ENCODE measurements around the gene ANKRD13B. TPM values are rescaled to one million over a fixed set of nuclear protein-coding genes. Genes with fewer than 3 reads are reported as not detected.

The ANKRD13B gene
- total RNA-seq, 1 donor from 2014 or later = 17.9 TPM

- H3K9ac ChIP-seq (ENCODE audit: low read length) = peak overlapping the region; percentile 61
- Mint-ChIP-seq H3K27me3 (ENCODE audit: low read depth, unreplicated experiment) (no peaks in the 10 kb centered on the region), H3K36me3 (ENCODE audit: low read depth, unreplicated experiment) (peaks cover 9% of the 10 kb centered on the region), H3K27ac (ENCODE audit: unreplicated experiment) (peak overlapping the region; percentile 84), H3K4me1 (ENCODE audit: low read depth, unreplicated experiment) (peaks cover 25% of the 10 kb centered on the region), H3K9me3 (ENCODE audit: unreplicated experiment) (no peaks in the 10 kb centered on the region), H3K4me3 (ENCODE audit: unreplicated experiment) (no peak overlapping the region)
- FAIRE-seq = no peak
- no peaks in the 10 kb centered on the region for H3K27me3 ChIP-seq (ENCODE audit: insufficient read depth, low read length)
- H3K4me2 ChIP-seq (ENCODE audit: low read length) = no peak overlapping the region
- no peak overlapping the region for H3K4me3 ChIP-seq (ENCODE audit: insufficient read depth, low read depth, low read length)
- TF ChIP-seq CTCF (IDR thresholded peaks at IDR 0.05; ENCODE audit: insufficient read depth, low read depth, low read length) (no peak), EZH2 (IDR thresholded peaks at IDR 0.05; ENCODE audit: insufficient read depth, low read length) (no peak)
- H3K27ac ChIP-seq (ENCODE audit: low read depth, low read length) = peak overlapping the region; percentile 67
- H4K20me1 ChIP-seq (ENCODE audit: insufficient read depth, low read length) = no peaks in the 10 kb centered on the region
- H2AFZ ChIP-seq (ENCODE audit: low read depth, low read length) = no peak overlapping the region
- no peaks in the 10 kb centered on the region for H3K79me2 ChIP-seq (ENCODE audit: insufficient read depth, low read length)
- peaks cover 16% of the 10 kb centered on the region for H3K4me1 ChIP-seq (ENCODE audit: insufficient read depth, low read length)
- DNase-seq (ENCODE audit: low read depth) = no peak
- H3K9me3 ChIP-seq (ENCODE audit: insufficient read depth, low read depth, low read length) = no peaks in the 10 kb centered on the region
- H3K36me3 ChIP-seq (ENCODE audit: insufficient read depth, low read length) = peaks cover 6% of the 10 kb centered on the region
Observed at GRCh38 chr17:29640981-29641642, 48.2 kb downstream of the ANKRD13B start.

GRCh38 chr17:29642171-29642611, 49.3 kb downstream of the ANKRD13B start:
- Histone ChIP-seq H3K4me2 (ENCODE audit: low read length) (no peak overlapping the region), H3K4me3 (ENCODE audit: insufficient read depth, low read depth, low read length) (no peak overlapping the region), H3K36me3 (ENCODE audit: insufficient read depth, low read length) (no peaks in the 10 kb centered on the region), H3K27me3 (ENCODE audit: insufficient read depth, low read length) (no peaks in the 10 kb centered on the region), H3K79me2 (ENCODE audit: insufficient read depth, low read length) (no peaks in the 10 kb centered on the region), H3K27ac (ENCODE audit: low read depth, low read length) (no peak overlapping the region), H4K20me1 (ENCODE audit: insufficient read depth, low read length) (no peaks in the 10 kb centered on the region), H2AFZ (ENCODE audit: low read depth, low read length) (no peak overlapping the region), H3K9ac (ENCODE audit: low read length) (no peak overlapping the region), H3K9me3 (ENCODE audit: insufficient read depth, low read depth, low read length) (no peaks in the 10 kb centered on the region), H3K4me1 (ENCODE audit: insufficient read depth, low read length) (peaks cover 16% of the 10 kb centered on the region)
- H3K4me3 Mint-ChIP-seq (ENCODE audit: unreplicated experiment) = no peak overlapping the region
- FAIRE-seq (no peak), DNase-seq (ENCODE audit: low read depth) (no peak)
- no peaks in the 10 kb centered on the region for H3K9me3 Mint-ChIP-seq (ENCODE audit: unreplicated experiment)
- peaks cover 9% of the 10 kb centered on the region for H3K36me3 Mint-ChIP-seq (ENCODE audit: low read depth, unreplicated experiment)
- no peak overlapping the region for H3K27ac Mint-ChIP-seq (ENCODE audit: unreplicated experiment)
- no peak for TF ChIP-seq EZH2 (IDR thresholded peaks at IDR 0.05; ENCODE audit: insufficient read depth, low read length)
- TF ChIP-seq CTCF (IDR thresholded peaks at IDR 0.05; ENCODE audit: insufficient read depth, low read depth, low read length) = no peak
- peaks cover 25% of the 10 kb centered on the region for H3K4me1 Mint-ChIP-seq (ENCODE audit: low read depth, unreplicated experiment)
- no peaks in the 10 kb centered on the region for H3K27me3 Mint-ChIP-seq (ENCODE audit: low read depth, unreplicated experiment)

GRCh38 chr17:29643817-29644160, 50.9 kb downstream of the ANKRD13B start:
- H3K79me2 ChIP-seq (ENCODE audit: insufficient read depth, low read length) = no peaks in the 10 kb centered on the region
- FAIRE-seq (no peak), DNase-seq (ENCODE audit: low read depth) (no peak)
- peaks cover 4% of the 10 kb centered on the region for H3K36me3 ChIP-seq (ENCODE audit: insufficient read depth, low read length)
- H3K27ac Mint-ChIP-seq (ENCODE audit: unreplicated experiment) = no peak overlapping the region
- H3K4me1 ChIP-seq (ENCODE audit: insufficient read depth, low read length) = peaks cover 16% of the 10 kb centered on the region
- H3K9me3 ChIP-seq (ENCODE audit: insufficient read depth, low read depth, low read length) = no peaks in the 10 kb centered on the region
- H3K9me3 Mint-ChIP-seq (ENCODE audit: unreplicated experiment) = no peaks in the 10 kb centered on the region
- no peak for TF ChIP-seq CTCF (IDR thresholded peaks at IDR 0.05; ENCODE audit: insufficient read depth, low read depth, low read length)
- TF ChIP-seq EZH2 (IDR thresholded peaks at IDR 0.05; ENCODE audit: insufficient read depth, low read length) = no peak
- H3K9ac ChIP-seq (ENCODE audit: low read length) = no peak overlapping the region
- H4K20me1 ChIP-seq (ENCODE audit: insufficient read depth, low read length) = no peaks in the 10 kb centered on the region
- H3K4me3 Mint-ChIP-seq (ENCODE audit: unreplicated experiment) = no peak overlapping the region
- H3K4me1 Mint-ChIP-seq (ENCODE audit: low read depth, unreplicated experiment) = peaks cover 24% of the 10 kb centered on the region
- H2AFZ ChIP-seq (ENCODE audit: low read depth, low read length) = no peak overlapping the region
- no peak overlapping the region for H3K4me2 ChIP-seq (ENCODE audit: low read length)
- peaks cover 12% of the 10 kb centered on the region for H3K36me3 Mint-ChIP-seq (ENCODE audit: low read depth, unreplicated experiment)
- H3K27me3 Mint-ChIP-seq (ENCODE audit: low read depth, unreplicated experiment) = no peaks in the 10 kb centered on the region
- H3K4me3 ChIP-seq (ENCODE audit: insufficient read depth, low read depth, low read length) = no peak overlapping the region
- no peaks in the 10 kb centered on the region for H3K27me3 ChIP-seq (ENCODE audit: insufficient read depth, low read length)
- H3K27ac ChIP-seq (ENCODE audit: low read depth, low read length) = no peak overlapping the region

Data from astrocyte (in vitro differentiated cells and primary cell).